Duodenal mucosa (tissue), 2 donors: ENCODE data around the gene SARS2.

Experiments used
- H3K27ac ChIP-seq: one replicate; pipeline ENCODE4 v1.7.0; 2013; ENCODE audit warnings: low read depth, low read length
- H3K27me3 ChIP-seq, 2 donors: one replicate each; pipeline ENCODE4 v1.7.0; 2013; ENCODE audit warnings: low read length in 2 of 2, control low read depth in 1 of 2; ENCODE audit not compliant: insufficient read depth in 2 of 2, control insufficient read depth in 1 of 2
- H3K36me3 ChIP-seq, 2 donors: one replicate each; pipeline ENCODE4 v1.7.0; 2013; ENCODE audit warnings: low read length in 2 of 2, control low read depth in 1 of 2; ENCODE audit not compliant: insufficient read depth in 2 of 2, control insufficient read depth in 1 of 2
- H3K4me1 ChIP-seq, 2 donors: one replicate each; pipeline ENCODE4 v1.7.0; 2013; ENCODE audit warnings: low read length in 2 of 2, control low read depth in 1 of 2; ENCODE audit not compliant: insufficient read depth in 2 of 2, control insufficient read depth in 1 of 2
- H3K4me3 ChIP-seq, 2 donors: one replicate each; pipeline ENCODE4 v1.7.0; 2013; ENCODE audit warnings: low read length in 2 of 2, low read depth in 1 of 2
- H3K9ac ChIP-seq, 2 donors: one replicate each; pipeline ENCODE4 v1.7.0; 2013; ENCODE audit warnings: low read length in 2 of 2, low read depth in 1 of 2
- H3K9me3 ChIP-seq, 2 donors: one replicate each; pipeline ENCODE4 v1.7.0; 2013; ENCODE audit warnings: low read length in 2 of 2, control low read depth in 1 of 2; ENCODE audit not compliant: control insufficient read depth in 1 of 2

The SARS2 gene

GRCh38 chr19:38929929-38930775, at the start of gene SARS2:
TSS of gene SARS2 (minus strand) at chr19:38930763. CDS start at chr19:38930736, 27 bp downstream.
- Histone ChIP-seq H3K4me1 (peaks cover 11 to 17% of the 10 kb centered on the region in 2 donors), H3K9ac (peak within 1 kb of the TSS; percentile 94), H3K4me3 (peak within 1 kb of the TSS; percentile 95 to 99), H3K27ac (peak within 1 kb of the TSS; percentile 92), H3K27me3 (no peaks in the 10 kb centered on the region), H3K36me3 (peaks cover 6 to 24% of the 10 kb centered on the region in 2 donors), H3K9me3 (peaks cover 0 to 4% of the 10 kb centered on the region in 2 donors)

- Histone ChIP-seq H3K4me3 (no peak overlapping the region), H3K36me3 (no peaks in the 10 kb centered on the region), H3K9me3 (peaks cover 9 to 10% of the 10 kb centered on the region in 2 donors), H3K27ac (no peak overlapping the region), H3K9ac (no peak overlapping the region), H3K27me3 (no peaks in the 10 kb centered on the region), H3K4me1 (peaks cover 3 to 13% of the 10 kb centered on the region in 2 donors)
Measured at GRCh38 chr19:38979812-38980211, 49.2 kb upstream of the SARS2 start.

- H3K27me3 ChIP-seq = no peaks in the 10 kb centered on the region
Measured at GRCh38 chr19:38978326-38978689, 47.7 kb upstream of the SARS2 start.

GRCh38 chr19:38977445-38978325, 47.1 kb upstream of the SARS2 start:
- Histone ChIP-seq H3K36me3 (no peaks in the 10 kb centered on the region), H3K27me3 (no peaks in the 10 kb centered on the region), H3K9me3 (peaks cover 9 to 10% of the 10 kb centered on the region in 2 donors), H3K4me3 (no peak overlapping the region), H3K4me1 (peaks cover 3 to 13% of the 10 kb centered on the region in 2 donors), H3K27ac (no peak overlapping the region), H3K9ac (no peak overlapping the region)

More at GRCh38 chr19:38978326-38978689, 47.7 kb upstream of the SARS2 start:
- Histone ChIP-seq H3K9me3 (peaks cover 9 to 10% of the 10 kb centered on the region in 2 donors), H3K36me3 (no peaks in the 10 kb centered on the region), H3K27ac (no peak overlapping the region), H3K4me1 (peaks cover 3 to 13% of the 10 kb centered on the region in 2 donors), H3K9ac (no peak overlapping the region), H3K4me3 (no peak overlapping the region)

GRCh38 chr19:38975861-38976271, 45.3 kb upstream of the SARS2 start:
- Histone ChIP-seq H3K4me3 (peak overlapping the region; percentile 58 to 62), H3K4me1 (peaks cover 3 to 13% of the 10 kb centered on the region in 2 donors)

GRCh38 chr19:38975214-38975860, 44.8 kb upstream of the SARS2 start, which contains the start of gene FBXO17:
TSS of gene FBXO17 (minus strand) at chr19:38975742. CDS start at chr19:38950319, 25,423 bp downstream.
- H3K27me3 ChIP-seq = no peaks in the 10 kb centered on the region
- H3K9me3 ChIP-seq = peaks cover under 1 to 2% of the 10 kb centered on the region in 2 donors
- H3K9ac ChIP-seq = peak within 1 kb of the TSS; percentile 30 to 43
- H3K27ac ChIP-seq = peak within 1 kb of the TSS; percentile 70
- H3K4me3 ChIP-seq = peak within 1 kb of the TSS; percentile 58 to 62
- H3K4me1 ChIP-seq = peaks cover 3 to 13% of the 10 kb centered on the region in 2 donors
- H3K36me3 ChIP-seq = no peaks in the 10 kb centered on the region

More at GRCh38 chr19:38975861-38976271, 45.3 kb upstream of the SARS2 start:
- Histone ChIP-seq H3K27ac (peak overlapping the region; percentile 70), H3K36me3 (no peaks in the 10 kb centered on the region), H3K9me3 (peaks cover 6 to 7% of the 10 kb centered on the region in 2 donors), H3K27me3 (no peaks in the 10 kb centered on the region), H3K9ac (peak overlapping the region; percentile 30 to 43)

- H3K27me3 ChIP-seq = no peaks in the 10 kb centered on the region
- no peaks in the 10 kb centered on the region for H3K36me3 ChIP-seq
- peaks cover 3 to 13% of the 10 kb centered on the region in 2 donors for H3K4me1 ChIP-seq
- no peaks in the 10 kb centered on the region for H3K9me3 ChIP-seq
- H3K9ac ChIP-seq = peak overlapping the region; percentile 5 to 25
- H3K27ac ChIP-seq = no peak overlapping the region
- peak overlapping the region; percentile 58 to 62 for H3K4me3 ChIP-seq
Measured at GRCh38 chr19:38974624-38975213, 44.2 kb upstream of the SARS2 start.

GRCh38 chr19:38971672-38972071, 41.1 kb upstream of the SARS2 start:
- Histone ChIP-seq H3K36me3 (no peaks in the 10 kb centered on the region), H3K4me1 (peaks cover 0 to 13% of the 10 kb centered on the region in 2 donors), H3K9ac (no peak overlapping the region), H3K27me3 (no peaks in the 10 kb centered on the region), H3K4me3 (no peak overlapping the region), H3K27ac (no peak overlapping the region), H3K9me3 (no peaks in the 10 kb centered on the region)

- peaks cover 0 to 5% of the 10 kb centered on the region in 2 donors for H3K4me1 ChIP-seq
- H3K27ac ChIP-seq = no peak overlapping the region
- H3K9me3 ChIP-seq = no peaks in the 10 kb centered on the region
- H3K36me3 ChIP-seq = no peaks in the 10 kb centered on the region
- H3K9ac ChIP-seq = no peak overlapping the region
- H3K27me3 ChIP-seq = no peaks in the 10 kb centered on the region
- no peak overlapping the region for H3K4me3 ChIP-seq
Measured at GRCh38 chr19:38970664-38971532, 40.3 kb upstream of the SARS2 start.
